H1 (cell line): ENCODE data around the gene DPY30. TPM values are rescaled to one million over a fixed set of nuclear protein-coding genes. Genes with fewer than 3 reads are reported as not detected.

Experiments used
- CTCF ChIA-PET: fragments of 300-600 bp; sonication (Branson Sonifier 250); formaldehyde crosslinking; loops from one replicate; lab custom pipeline; 2021; ENCODE audit not compliant: partially characterized antibody; lab: Charles Lee
- POLR2A ChIA-PET: fragments of 300-600 bp; sonication (Branson Sonifier 250); formaldehyde crosslinking; loops from one replicate; lab custom pipeline; 2021; ENCODE audit warnings: inconsistent platforms; ENCODE audit not compliant: partially characterized antibody; lab: Charles Lee
- DNase-seq, 2 experiments: peaks; one replicate each; pipeline versions ENCODE4 v3.0.0 to v3.0.0-alpha.2; 2010 to 2022; ENCODE audit warnings: low spot score in 2 of 2, low read depth in 1 of 2, mixed read lengths in 1 of 2
- FAIRE-seq: peaks from 2 replicates; lab custom pipeline; 2011; peaks lifted over from hg19 to GRCh38; lab: Jason Lieb, UNC
- H2AFZ ChIP-seq: 2 replicates; pipeline ENCODE4 v1.8.1; 2012; ENCODE audit warnings: low read length, inconsistent platforms
- H2AK5ac ChIP-seq: 2 replicates; pipeline ENCODE4 v1.6.1; 2013; ENCODE audit warnings: low read depth, low read length
- H2BK120ac ChIP-seq: replicated peaks from 2 replicates; pipeline ENCODE3; 2013; ENCODE audit warnings: low read depth, low read length, inconsistent platforms
- H2BK12ac ChIP-seq: 2 replicates; pipeline ENCODE4 v1.6.1; 2013; ENCODE audit warnings: low read depth, low read length
- H2BK15ac ChIP-seq: 2 replicates; pipeline ENCODE4 v1.6.1; 2013; ENCODE audit warnings: low read length
- H2BK20ac ChIP-seq: 2 replicates; pipeline ENCODE4 v1.6.1; 2013; ENCODE audit warnings: low read length
- H2BK5ac ChIP-seq: 2 replicates; pipeline ENCODE4 v1.6.1; 2013; ENCODE audit warnings: low read depth, low read length
- H3K14ac ChIP-seq: 2 replicates; pipeline ENCODE4 v1.6.1; 2013; ENCODE audit warnings: inconsistent platforms; ENCODE audit not compliant: insufficient read length
- H3K18ac ChIP-seq: 2 replicates; pipeline ENCODE4 v1.6.1; 2013; ENCODE audit warnings: low read length; ENCODE audit errors: extremely low read depth
- H3K23ac ChIP-seq: 2 replicates; pipeline ENCODE4 v1.6.1; 2013; ENCODE audit warnings: inconsistent platforms; ENCODE audit not compliant: insufficient read length
- H3K23me2 ChIP-seq: 2 replicates; pipeline ENCODE4 v1.6.1; 2013; ENCODE audit warnings: low read depth, low read length
- H3K27ac ChIP-seq: 2 replicates; pipeline ENCODE4 v1.6.1; 2011; ENCODE audit warnings: low read depth, low read length, inconsistent platforms
- H3K27me3 ChIP-seq, 4 experiments: replicated peaks in 1 of 4; 1 replicate in 1 of 4; 2 replicates in 3 of 4; pipeline versions ENCODE4 v1.6.1 to v1.8.1; 2011 to 2013; ENCODE audit warnings: low read length in 3 of 4, mild to moderate bottlenecking in 3 of 4, inconsistent platforms in 2 of 4, mixed read lengths in 2 of 4, moderate library complexity in 1 of 4; ENCODE audit not compliant: control insufficient read depth in 3 of 4, insufficient read depth in 3 of 4; ENCODE audit errors: extremely low read depth in 1 of 4
- H3K36me3 ChIP-seq, 4 experiments: 2 replicates each; pipeline versions ENCODE4 v1.6.1 to v1.8.1; 2011 to 2013; ENCODE audit warnings: mild to moderate bottlenecking in 4 of 4, low read length in 3 of 4, moderate library complexity in 2 of 4, control low read depth in 1 of 4, inconsistent platforms in 1 of 4; ENCODE audit not compliant: insufficient read depth in 4 of 4, control insufficient read depth in 2 of 4
- H3K4ac ChIP-seq: replicated peaks from 2 replicates; pipeline ENCODE3; 2013; ENCODE audit warnings: low read length, low read depth, mixed read lengths, inconsistent platforms; ENCODE audit not compliant: insufficient read length
- H3K4me1 ChIP-seq, 4 experiments: replicated peaks in 1 of 4; 1 replicate in 1 of 4; 2 replicates in 3 of 4; pipeline versions ENCODE4 v1.6.1 to v1.8.1; 2011 to 2013; ENCODE audit warnings: low read length in 3 of 4, inconsistent platforms in 2 of 4, mixed read lengths in 1 of 4; ENCODE audit not compliant: insufficient read depth in 4 of 4, control insufficient read depth in 3 of 4
- H3K4me2 ChIP-seq, 2 experiments: 2 replicates each; pipeline versions ENCODE4 v1.6.1 to v1.8.1; 2011 to 2013; ENCODE audit warnings: low read depth in 2 of 2, low read length in 2 of 2, control low read depth in 1 of 2, inconsistent platforms in 1 of 2, mild to moderate bottlenecking in 1 of 2; ENCODE audit not compliant: insufficient read depth in 1 of 2
- H3K4me3 ChIP-seq, 4 experiments: fragments of 200-600, 300-600 bp in 1 of 4; sonication (generic), shearing (Covaris generic), sonication (Bioruptor Twin) in 1 of 4; 2 replicates each; pipeline versions ENCODE4 v1.5.1 to v1.8.1; 2011 to 2016; ENCODE audit warnings: low read length in 4 of 4, low read depth in 3 of 4, control low read depth in 2 of 4, inconsistent platforms in 2 of 4, mild to moderate bottlenecking in 2 of 4, mixed read lengths in 1 of 4, moderate library complexity in 1 of 4; ENCODE audit not compliant: insufficient read depth in 2 of 4; ENCODE audit errors: extremely low read depth in 1 of 4
- H3K56ac ChIP-seq: replicated peaks from 2 replicates; pipeline ENCODE3; 2013; ENCODE audit warnings: low read depth, mild to moderate bottlenecking, mixed read lengths, low read length, inconsistent platforms; ENCODE audit not compliant: insufficient read length
- H3K79me1 ChIP-seq: 2 replicates; pipeline ENCODE4 v1.6.1; 2013; ENCODE audit warnings: low read depth, low read length, control low read depth
- H3K79me2 ChIP-seq, 2 experiments: 2 replicates each; pipeline versions ENCODE4 v1.6.1 to v1.8.1; 2012 to 2013; ENCODE audit warnings: low read length in 2 of 2, mild to moderate bottlenecking in 2 of 2, inconsistent platforms in 1 of 2; ENCODE audit not compliant: insufficient read depth in 2 of 2, control insufficient read depth in 1 of 2
- H3K9ac ChIP-seq, 4 experiments: replicated peaks in 1 of 4; 1 replicate in 1 of 4; 2 replicates in 3 of 4; pipeline versions ENCODE4 v1.6.1 to v1.8.1; 2011 to 2013; ENCODE audit warnings: low read depth in 3 of 4, low read length in 3 of 4, control low read depth in 2 of 4, mild to moderate bottlenecking in 2 of 4, moderate library complexity in 2 of 4, inconsistent platforms in 1 of 4; ENCODE audit errors: extremely low read depth in 1 of 4
- H3K9me3 ChIP-seq, 2 experiments: 2 replicates each; pipeline versions ENCODE4 v1.6.1 to v1.8.1; 2012 to 2013; ENCODE audit warnings: mild to moderate bottlenecking in 2 of 2, moderate library complexity in 2 of 2, control low read depth in 1 of 2, inconsistent platforms in 1 of 2, low read depth in 1 of 2, low read length in 1 of 2, mixed read lengths in 1 of 2; ENCODE audit not compliant: insufficient read depth in 2 of 2
- H4K20me1 ChIP-seq, 2 experiments: replicated peaks in 1 of 2; 2 replicates each; pipeline versions ENCODE3 to v1.8.1; 2011 to 2013; ENCODE audit warnings: inconsistent platforms in 2 of 2, low read length in 2 of 2, mild to moderate bottlenecking in 1 of 2; ENCODE audit not compliant: insufficient read depth in 2 of 2, control insufficient read depth in 1 of 2
- H4K5ac ChIP-seq: 2 replicates; pipeline ENCODE4 v1.6.1; 2013; ENCODE audit warnings: low read length, low read depth, mixed read lengths, inconsistent platforms; ENCODE audit not compliant: insufficient read length
- H4K8ac ChIP-seq: 2 replicates; pipeline ENCODE4 v1.8.0; 2013; ENCODE audit warnings: mild to moderate bottlenecking, moderate library complexity, low read length, inconsistent platforms; ENCODE audit not compliant: insufficient read depth; ENCODE audit errors: extremely low read depth
- H4K91ac ChIP-seq: replicated peaks from 2 replicates; pipeline ENCODE3; 2013; ENCODE audit warnings: low read length, mixed read lengths, inconsistent platforms; ENCODE audit not compliant: insufficient read length
- CHD2 ChIP-seq: IDR thresholded peaks from 2 replicates; pipeline ENCODE4 v1.6.1; 2012; ENCODE audit warnings: low read length, improper control_type of control experiment
- KDM1A ChIP-seq: fragments of 200-600, 300-600 bp; sonication (generic); IDR thresholded peaks from 2 replicates; pipeline ENCODE4 v1.7.1; 2016; ENCODE audit warnings: mild to moderate bottlenecking, low read length, borderline replicate concordance
- TBP ChIP-seq: IDR thresholded peaks from 2 replicates; pipeline ENCODE4 v1.6.1; 2011; ENCODE audit warnings: low read depth, low read length, improper control_type of control experiment
- WGBS, 2 experiments: shearing (Covaris generic) in 1 of 2; methylation state at CpG; one replicate each; pipeline versions ENCODE4 v1.1.6 to v1.1.7; 2013 to 2015; ENCODE audit warnings: low lambda C conversion rate in 2 of 2, mixed read lengths in 2 of 2, inconsistent platforms in 1 of 2, low coverage in 1 of 2, missing lambda C conversion rate in 1 of 2; ENCODE audit not compliant: insufficient replicate concordance in 2 of 2, insufficient coverage in 1 of 2, insufficient read length in 1 of 2; ENCODE audit errors: extremely low coverage in 1 of 2, missing lambda C conversion rate in 1 of 2; 5-methylcytosine and 5-hydroxymethylcytosine counted together
- polyA plus RNA-seq, 7 experiments: library from polyadenylated mRNA; depleted of rRNA in 3 of 7; stranded (reverse) in 5 of 7; unstranded in 2 of 7; fragments of >200 nt in 5 of 7; fragments of 200-250 nt in 2 of 7; gene quantifications; 1 replicate in 5 of 7; 2 replicates in 1 of 7; 4 replicates in 1 of 7; pipeline versions ENCODE4 v1.2.1 to v1.2.3, GENCODE V29; 2011 to 2013; ENCODE audit warnings: missing spikeins in 2 of 7, mixed read lengths in 2 of 7
- total RNA-seq: library from RNA; stranded (reverse); fragmentation: NEBNext Ultra II Directional; extraction: Animal tissue kit (Norgen Biotek cat#: 25700); gene quantifications from 2 replicates; pipeline ENCODE4 v1.2.1, GENCODE V29; 2021
- TF ChIP-seq, protein P1 (sequence below): IDR thresholded peaks from 2 replicates; pipeline ENCODE4 v1.6.1; 2012; ENCODE audit warnings: low read length, inconsistent platforms
- TF ChIP-seq, protein P2 (sequence below): IDR thresholded peaks from 2 replicates; pipeline ENCODE4 v1.6.1; 2012; ENCODE audit warnings: inconsistent platforms
- TF ChIP-seq, protein P3 (sequence below), 3 experiments: IDR thresholded peaks; 1 replicate in 2 of 3; 2 replicates in 1 of 3; pipeline versions ENCODE4 v1.5.1 to v1.6.1; 2011; ENCODE audit warnings: low read length in 3 of 3, mild to moderate bottlenecking in 3 of 3, inconsistent platforms in 2 of 3, low read depth in 1 of 3, moderate library complexity in 1 of 3; ENCODE audit not compliant: insufficient read depth in 1 of 3; ENCODE audit errors: control extremely low read depth in 1 of 3

Gene DPY30
- total and polyA plus RNA-seq, 2 of the 8 experiments (the other 6 are each of a cell fraction or from before 2014, with no cell fraction given) = 139 to 157 TPM

DNA sequence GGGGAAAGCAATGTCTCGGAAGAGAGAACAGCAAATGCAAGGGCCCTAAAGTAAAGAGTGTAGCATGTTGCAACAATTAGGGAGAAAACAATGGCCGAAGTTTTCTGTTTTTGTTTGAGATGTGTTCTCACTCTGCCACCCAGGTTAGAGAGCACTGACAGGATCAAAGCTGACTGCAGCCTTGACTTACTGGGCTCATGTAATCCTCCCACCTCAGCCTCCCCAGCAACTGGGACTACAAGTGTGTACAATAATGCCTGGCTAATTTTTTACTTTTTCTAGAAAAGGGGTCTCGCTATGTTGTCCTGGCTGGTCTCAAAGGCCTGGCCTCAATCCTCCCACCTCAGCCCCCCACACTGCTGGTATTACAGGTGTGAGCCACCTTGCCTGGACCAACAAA is 52.7 kb downstream of the DPY30 start:
- Histone ChIP-seq H2BK15ac (no peak overlapping the region), H3K4me3 (no peak overlapping the region), H2BK5ac (no peak overlapping the region), H2AFZ (no peak overlapping the region), H3K79me1 (no peaks in the 10 kb centered on the region; the same call in 1 of the 2 replicates), H4K20me1 (no peaks in the 10 kb centered on the region), H3K4ac (no peak overlapping the region), H2BK12ac (no peak overlapping the region), H4K91ac (no peak overlapping the region), H2BK120ac (no peak overlapping the region), H3K14ac (no peak overlapping the region), H4K8ac (no peak overlapping the region), H3K4me2 (no peak overlapping the region), H3K36me3 (no peaks in the 10 kb centered on the region), H3K18ac (no peak overlapping the region), H4K5ac (no peak overlapping the region), H2AK5ac (no peak overlapping the region), H2BK20ac (no peak overlapping the region), H3K56ac (no peak overlapping the region), H3K27ac (no peak overlapping the region), H3K23ac (no peak overlapping the region), H3K23me2 (no peaks in the 10 kb centered on the region), H3K9me3 (no peaks in the 10 kb centered on the region), H3K79me2 (peaks cover 0 to 70% of the 10 kb centered on the region in 2 experiments; a peak in 2 of 4 replicates), H3K27me3 (no peaks in the 10 kb centered on the region), H3K4me1 (no peaks in the 10 kb centered on the region), H3K9ac (no peak overlapping the region)
- TF ChIP-seq CHD2 = no peak
- TF ChIP-seq TBP = no peak
- TF ChIP-seq, protein P1, sequence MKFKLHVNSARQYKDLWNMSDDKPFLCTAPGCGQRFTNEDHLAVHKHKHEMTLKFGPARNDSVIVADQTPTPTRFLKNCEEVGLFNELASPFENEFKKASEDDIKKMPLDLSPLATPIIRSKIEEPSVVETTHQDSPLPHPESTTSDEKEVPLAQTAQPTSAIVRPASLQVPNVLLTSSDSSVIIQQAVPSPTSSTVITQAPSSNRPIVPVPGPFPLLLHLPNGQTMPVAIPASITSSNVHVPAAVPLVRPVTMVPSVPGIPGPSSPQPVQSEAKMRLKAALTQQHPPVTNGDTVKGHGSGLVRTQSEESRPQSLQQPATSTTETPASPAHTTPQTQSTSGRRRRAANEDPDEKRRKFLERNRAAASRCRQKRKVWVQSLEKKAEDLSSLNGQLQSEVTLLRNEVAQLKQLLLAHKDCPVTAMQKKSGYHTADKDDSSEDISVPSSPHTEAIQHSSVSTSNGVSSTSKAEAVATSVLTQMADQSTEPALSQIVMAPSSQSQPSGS = no peak
- TF ChIP-seq, protein P2, sequence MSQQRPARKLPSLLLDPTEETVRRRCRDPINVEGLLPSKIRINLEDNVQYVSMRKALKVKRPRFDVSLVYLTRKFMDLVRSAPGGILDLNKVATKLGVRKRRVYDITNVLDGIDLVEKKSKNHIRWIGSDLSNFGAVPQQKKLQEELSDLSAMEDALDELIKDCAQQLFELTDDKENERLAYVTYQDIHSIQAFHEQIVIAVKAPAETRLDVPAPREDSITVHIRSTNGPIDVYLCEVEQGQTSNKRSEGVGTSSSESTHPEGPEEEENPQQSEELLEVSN = no peak
- TF ChIP-seq, protein P3, sequence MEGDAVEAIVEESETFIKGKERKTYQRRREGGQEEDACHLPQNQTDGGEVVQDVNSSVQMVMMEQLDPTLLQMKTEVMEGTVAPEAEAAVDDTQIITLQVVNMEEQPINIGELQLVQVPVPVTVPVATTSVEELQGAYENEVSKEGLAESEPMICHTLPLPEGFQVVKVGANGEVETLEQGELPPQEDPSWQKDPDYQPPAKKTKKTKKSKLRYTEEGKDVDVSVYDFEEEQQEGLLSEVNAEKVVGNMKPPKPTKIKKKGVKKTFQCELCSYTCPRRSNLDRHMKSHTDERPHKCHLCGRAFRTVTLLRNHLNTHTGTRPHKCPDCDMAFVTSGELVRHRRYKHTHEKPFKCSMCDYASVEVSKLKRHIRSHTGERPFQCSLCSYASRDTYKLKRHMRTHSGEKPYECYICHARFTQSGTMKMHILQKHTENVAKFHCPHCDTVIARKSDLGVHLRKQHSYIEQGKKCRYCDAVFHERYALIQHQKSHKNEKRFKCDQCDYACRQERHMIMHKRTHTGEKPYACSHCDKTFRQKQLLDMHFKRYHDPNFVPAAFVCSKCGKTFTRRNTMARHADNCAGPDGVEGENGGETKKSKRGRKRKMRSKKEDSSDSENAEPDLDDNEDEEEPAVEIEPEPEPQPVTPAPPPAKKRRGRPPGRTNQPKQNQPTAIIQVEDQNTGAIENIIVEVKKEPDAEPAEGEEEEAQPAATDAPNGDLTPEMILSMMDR (IDR thresholded peaks at IDR 0.05; ENCODE audit: control extremely low read depth in 1 of 3, insufficient read depth in 1 of 3, low read depth in 1 of 3, low read length in 3 of 3) = no peak
- peak; percentile 36; the same call in 1 of the 2 replicates for TF ChIP-seq KDM1A
- WGBS, 2 experiments = 87% methylated on average over 3 of the region's 3 CpGs; no CpG with 5 or more reads in 1 of the 2 experiments
- CTCF ChIA-PET = no interaction called here
- FAIRE-seq (no peak), DNase-seq (no peak)
- POLR2A ChIA-PET = interaction anchor here (1.3 kb wide), 1 partner anchor 13 kb away, joined by 5 read pairs; no protein-coding TSS in a partner anchor
